ENCODE data around the gene ACMSD. TPM values are rescaled to one million over a fixed set of nuclear protein-coding genes. Genes with fewer than 3 reads are reported as not detected.

The ACMSD gene
- not detected for total RNA-seq

DNA sequence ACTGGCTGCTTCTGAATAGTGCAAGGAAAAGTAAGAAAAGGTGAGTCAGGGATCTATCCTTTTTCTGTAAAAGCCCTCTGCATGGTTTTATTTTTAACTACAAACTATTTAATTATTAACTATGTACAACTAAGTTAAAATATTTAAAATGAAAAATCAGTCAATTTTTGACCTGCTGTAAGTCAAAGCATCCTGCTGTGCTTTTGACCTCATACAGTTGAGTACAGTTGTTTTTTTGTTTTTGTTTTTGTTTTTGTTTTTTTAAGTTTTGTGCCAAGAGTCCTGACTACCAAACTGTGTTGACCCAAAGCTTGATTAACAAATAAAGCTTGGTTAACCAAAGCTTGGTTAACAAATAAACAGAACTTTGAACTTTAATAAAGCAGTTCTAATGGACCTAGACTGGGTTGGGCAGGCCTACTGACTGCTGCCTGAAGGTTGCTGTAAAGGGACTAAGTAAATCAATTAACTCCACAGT is at the start of gene ACMSD:
TSS of gene ACMSD (plus strand) at position 474 of the 478 bp plus-strand sequence. CDS start 67 bp downstream, outside the sequence.

DNA sequence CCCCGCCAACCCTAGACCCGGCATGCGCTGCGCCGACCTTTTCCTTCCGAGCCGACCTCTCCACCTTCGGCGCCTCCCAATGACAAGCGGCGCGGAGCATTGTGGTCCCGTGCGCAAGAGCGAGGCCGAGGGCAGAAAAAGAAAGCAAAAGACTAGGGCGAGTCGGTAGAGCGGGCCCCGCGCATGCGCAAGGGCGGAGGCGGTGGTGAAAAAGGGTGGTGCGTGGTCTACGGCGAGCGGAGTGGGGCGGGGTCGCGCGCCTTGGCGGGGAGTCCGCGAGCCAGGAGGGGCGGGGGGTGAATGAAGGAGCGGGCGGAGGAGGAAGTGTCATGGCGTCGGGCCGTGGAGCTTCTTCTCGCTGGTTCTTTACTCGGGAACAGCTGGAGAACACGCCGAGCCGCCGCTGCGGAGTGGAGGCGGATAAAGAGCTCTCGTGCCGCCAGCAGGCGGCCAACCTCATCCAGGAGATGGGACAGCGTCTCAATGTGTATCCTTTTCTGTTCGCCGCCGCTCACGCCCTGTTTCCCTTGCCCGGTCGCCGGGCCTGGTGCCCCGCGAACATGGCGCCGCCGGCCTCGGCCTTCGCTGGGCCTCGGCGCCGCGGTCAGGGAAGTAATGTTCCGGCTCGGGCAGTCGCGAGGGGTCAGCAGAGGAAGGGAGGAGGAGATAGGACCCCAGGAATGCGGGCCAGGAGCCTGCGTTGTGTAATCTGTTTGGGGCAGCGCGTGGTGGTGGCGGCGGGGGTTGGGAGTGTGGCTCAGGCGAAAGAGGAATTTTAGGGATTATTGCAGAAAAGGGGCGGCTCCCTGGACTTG is 80.3 kb downstream of the ACMSD start, which contains the start of gene CCNT2:
TSS of gene CCNT2 (plus strand) at position 297 of the 815 bp plus-strand sequence. CDS start at position 330, 33 bp downstream.

Small RNA genes lying within 50 kb of the gene (small RNA-seq; reads per million reads assigned to genes)
- gene AC110620.1 (ENCODE audit: low replicate concordance) (not detected), gene MIR5590 (ENCODE audit: low replicate concordance) (not detected)

Other genes with a start within 250 kb of the ACMSD start
- 19.1 TPM for gene TMEM163, start 119.6 kb upstream of the ACMSD start, total RNA-seq
- gene CCNT2, start 80.2 kb downstream of the ACMSD start, total RNA-seq = 135 TPM
- gene MAP3K19, start 208.8 kb downstream of the ACMSD start, total RNA-seq = 1.6 TPM
- gene RAB3GAP1, start 213.7 kb downstream of the ACMSD start, total RNA-seq = 86.4 TPM

Measured in parietal lobe (tissue), 2 donors.